ENCODE data around the gene PPEF2.

DNA sequence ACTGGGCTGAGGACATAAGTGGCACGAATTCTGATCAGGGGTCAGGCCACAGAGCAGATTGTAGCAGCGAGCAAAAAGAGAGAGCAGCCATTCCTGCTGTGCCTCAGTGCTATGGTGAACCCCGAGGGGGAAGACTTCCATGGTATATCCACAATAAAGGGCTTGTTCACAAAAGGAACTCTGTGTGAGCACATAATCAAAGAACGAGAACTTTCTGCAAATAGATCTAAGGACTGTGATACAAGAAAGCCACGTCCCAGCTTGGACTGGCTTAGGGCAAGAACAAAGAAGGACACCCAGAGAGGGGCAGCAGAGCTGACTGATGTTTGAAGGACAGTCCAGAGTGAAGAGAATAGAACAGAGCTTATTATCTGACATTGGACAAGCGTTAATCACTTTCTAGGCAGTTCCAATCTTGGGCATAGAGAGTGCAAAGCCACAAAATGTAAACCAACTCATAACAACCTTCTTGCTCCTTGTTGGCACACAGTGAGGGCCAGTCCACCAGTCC is 24.0 kb downstream of the PPEF2 start:
- TF ChIP-seq, protein P1, sequence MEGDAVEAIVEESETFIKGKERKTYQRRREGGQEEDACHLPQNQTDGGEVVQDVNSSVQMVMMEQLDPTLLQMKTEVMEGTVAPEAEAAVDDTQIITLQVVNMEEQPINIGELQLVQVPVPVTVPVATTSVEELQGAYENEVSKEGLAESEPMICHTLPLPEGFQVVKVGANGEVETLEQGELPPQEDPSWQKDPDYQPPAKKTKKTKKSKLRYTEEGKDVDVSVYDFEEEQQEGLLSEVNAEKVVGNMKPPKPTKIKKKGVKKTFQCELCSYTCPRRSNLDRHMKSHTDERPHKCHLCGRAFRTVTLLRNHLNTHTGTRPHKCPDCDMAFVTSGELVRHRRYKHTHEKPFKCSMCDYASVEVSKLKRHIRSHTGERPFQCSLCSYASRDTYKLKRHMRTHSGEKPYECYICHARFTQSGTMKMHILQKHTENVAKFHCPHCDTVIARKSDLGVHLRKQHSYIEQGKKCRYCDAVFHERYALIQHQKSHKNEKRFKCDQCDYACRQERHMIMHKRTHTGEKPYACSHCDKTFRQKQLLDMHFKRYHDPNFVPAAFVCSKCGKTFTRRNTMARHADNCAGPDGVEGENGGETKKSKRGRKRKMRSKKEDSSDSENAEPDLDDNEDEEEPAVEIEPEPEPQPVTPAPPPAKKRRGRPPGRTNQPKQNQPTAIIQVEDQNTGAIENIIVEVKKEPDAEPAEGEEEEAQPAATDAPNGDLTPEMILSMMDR (IDR thresholded peaks at IDR 0.05), result no peak
- TF ChIP-seq POLR2A (IDR thresholded peaks at IDR 0.05), result no peak
